Panc1 (cell line): Measurements from ENCODE around the gene HM13. TPM values are rescaled to one million over a fixed set of nuclear protein-coding genes. Genes with fewer than 3 reads are reported as not detected.

Experiments used
- ATAC-seq: fragments of 200-7000 bp; cut with Tn5 transposase; 2 replicates; pipeline ENCODE4 v1.9.1; 2020; ENCODE audit warnings: mild to moderate bottlenecking, moderate library complexity
- BruUV-seq: library from RNA; stranded (reverse); fragments of 400-500 nt; replicated peaks from 2 replicates; lab custom pipeline; 2021; lab: Mats Ljungman, UMichigan
- CTCF ChIA-PET: fragments of 300-600 bp; sonication (Branson Sonifier 250); formaldehyde crosslinking; loops from one replicate; lab custom pipeline; 2022; ENCODE audit warnings: antibody characterized with exemption; lab: Charles Lee
- POLR2A ChIA-PET: fragments of 300-600 bp; sonication (Branson Sonifier 250); formaldehyde crosslinking; loops from one replicate; lab custom pipeline; 2022; ENCODE audit warnings: antibody characterized with exemption; lab: Charles Lee
- DNase-seq: peaks from one replicate; pipeline ENCODE4 v3.0.0-alpha.2; 2010; ENCODE audit warnings: low read depth, low spot score
- H3K27ac ChIP-seq: 2 replicates; pipeline ENCODE4 v1.5.1; 2011; ENCODE audit warnings: mild to moderate bottlenecking, low read length, inconsistent platforms
- H3K27me3 ChIP-seq: fragments of 200-500 bp; sonication (Bioruptor generic); 2 replicates; pipeline ENCODE4 v1.6.0; 2014; ENCODE audit warnings: low read length, inconsistent platforms; ENCODE audit not compliant: control insufficient read depth, insufficient read depth
- H3K36me3 ChIP-seq: fragments of 200-500 bp; sonication (Bioruptor generic); 2 replicates; pipeline ENCODE4 v1.5.1; 2014; ENCODE audit warnings: inconsistent platforms, mild to moderate bottlenecking, low read length, moderate library complexity; ENCODE audit not compliant: control insufficient read depth, insufficient read depth
- H3K4me1 ChIP-seq: 2 replicates; pipeline ENCODE4 v1.5.1; 2011; ENCODE audit warnings: inconsistent platforms, mild to moderate bottlenecking, low read length, moderate library complexity; ENCODE audit not compliant: control insufficient read depth, insufficient read depth
- H3K4me3 ChIP-seq, 2 experiments: 2 replicates each; pipeline ENCODE4 v1.5.1; 2011 to 2012; ENCODE audit warnings: low read depth in 2 of 2, low read length in 2 of 2, mild to moderate bottlenecking in 2 of 2, inconsistent platforms in 1 of 2, moderate library complexity in 1 of 2
- H3K9me3 ChIP-seq: fragments of 200-500 bp; sonication (Bioruptor generic); 2 replicates; pipeline ENCODE4 v1.5.1; 2014; ENCODE audit warnings: low read depth, mild to moderate bottlenecking, inconsistent platforms, low read length, moderate library complexity; ENCODE audit not compliant: control insufficient read depth, insufficient read depth
- CTCF ChIP-seq: fragments of 450-650 bp; IDR thresholded peaks from 2 replicates; pipeline ENCODE4 v1.5.1; 2017; ENCODE audit warnings: mild to moderate bottlenecking
- POLR2AphosphoS5 ChIP-seq: IDR thresholded peaks from 2 replicates; pipeline ENCODE4 v1.6.1; 2012; ENCODE audit warnings: mild to moderate bottlenecking, low read depth, low read length, moderate library complexity
- REST ChIP-seq, 2 experiments: IDR thresholded peaks; 2 replicates each; pipeline ENCODE4 v1.6.1; 2011 to 2012; ENCODE audit warnings: low read depth in 2 of 2, control low read depth in 1 of 2, low read length in 1 of 2, mild to moderate bottlenecking in 1 of 2, moderate library complexity in 1 of 2; ENCODE audit not compliant: insufficient read depth in 1 of 2
- SIN3A ChIP-seq: IDR thresholded peaks from 2 replicates; pipeline ENCODE4 v1.6.1; 2012; ENCODE audit warnings: low read depth, mild to moderate bottlenecking, low read length, moderate library complexity, borderline replicate concordance; ENCODE audit not compliant: insufficient read depth
- TCF7L2 ChIP-seq: IDR thresholded peaks from 2 replicates; pipeline ENCODE4 v1.6.1; 2011; ENCODE audit warnings: mild to moderate bottlenecking, low read depth, low read length, inconsistent platforms
- in situ Hi-C: cut with HindIII; loops from 2 replicates; pipeline ENCODE4 v1.10.0; 2016; ENCODE audit warnings: low sequenced_read_pairs, low pct_unique_long_range_greater_than_20kb
- intact Hi-C: fragments of 100-400 bp; cut with micrococcal nuclease; formaldehyde crosslinking; loops from one replicate; pipeline ENCODE4 v1.10.0; 2022; ENCODE audit not compliant: unreplicated experiment
- total RNA-seq: library from RNA; stranded (reverse); gene quantifications from one replicate; pipeline ENCODE4 v1.2.1, GENCODE V29; 2021; ENCODE audit not compliant: unreplicated experiment

Gene HM13
- total RNA-seq, 1 experiment from 2014 or later = 337 TPM

GRCh38 chr20:31542201-31542842, 28.1 kb downstream of the HM13 start:
- Histone ChIP-seq H3K36me3 (peaks cover 16% of the 10 kb centered on the region), H3K9me3 (no peaks in the 10 kb centered on the region), H3K27ac (no peak overlapping the region), H3K4me1 (no peaks in the 10 kb centered on the region), H3K4me3 (no peak overlapping the region), H3K27me3 (no peaks in the 10 kb centered on the region)
- no TSS peak for BruUV-seq
- no peak for TF ChIP-seq POLR2AphosphoS5
- no peak for TF ChIP-seq TCF7L2
- no peak for TF ChIP-seq CTCF
- TF ChIP-seq SIN3A = no peak
- TF ChIP-seq REST (IDR thresholded peaks at IDR 0.05; ENCODE audit: insufficient read depth in 1 of 2, low read depth in 2 of 2, low read length in 1 of 2) = no peak
- CTCF ChIA-PET = interaction anchor here (0.7 kb wide), 2 partner anchors 91 to 92 kb away, joined by 5 to 6 read pairs; no protein-coding TSS in a partner anchor
- POLR2A ChIA-PET = interaction anchor here (0.5 kb wide), 1 partner anchor 879 kb away, joined by 4 read pairs; no protein-coding TSS in a partner anchor
- DNase-seq (no peak), ATAC-seq (no peak)
- intact Hi-C loops = no loop called here
- in situ Hi-C loops = no loop called here

GRCh38 chr20:31542963-31543362, 28.7 kb downstream of the HM13 start:
- peaks cover 20% of the 10 kb centered on the region for H3K36me3 ChIP-seq
- ChIA-PET POLR2A (interaction anchor here (0.5 kb wide), 1 partner anchor 878 kb away, joined by 4 read pairs; no protein-coding TSS in a partner anchor), CTCF (interaction anchor here (0.7 kb wide), 1 partner anchor 91 kb away, joined by 6 read pairs; no protein-coding TSS in a partner anchor)
- DNase-seq (no peak), ATAC-seq (no peak)
- H3K4me3 ChIP-seq = no peak overlapping the region
- in situ Hi-C loops = no loop called here
- H3K4me1 ChIP-seq = no peaks in the 10 kb centered on the region
- BruUV-seq = no TSS peak
- H3K27ac ChIP-seq = no peak overlapping the region
- H3K27me3 ChIP-seq = no peaks in the 10 kb centered on the region
- TF ChIP-seq REST (IDR thresholded peaks at IDR 0.05; ENCODE audit: insufficient read depth in 1 of 2, low read depth in 2 of 2, low read length in 1 of 2) (no peak), POLR2AphosphoS5 (no peak), TCF7L2 (no peak), CTCF (no peak), SIN3A (no peak)
- no peaks in the 10 kb centered on the region for H3K9me3 ChIP-seq
- intact Hi-C loops = no loop called here
